H4 (cell line): Measurements from ENCODE around the gene HMCN1. TPM values are rescaled to one million over a fixed set of nuclear protein-coding genes. Genes with fewer than 3 reads are reported as not detected.

Experiments
- DNase-seq: peaks from one replicate; pipeline ENCODE4 v3.0.0-alpha.2; 2015; ENCODE audit warnings: low spot score
- total RNA-seq: library from RNA; depleted of rRNA; stranded (reverse); fragments of >200 nt; shearing (Covaris generic); gene quantifications from 2 replicates; pipeline ENCODE4 v1.2.3, GENCODE V29; 2014

The HMCN1 gene
- total RNA-seq, 1 experiment from 2014 or later: 14.8 TPM

DNA sequence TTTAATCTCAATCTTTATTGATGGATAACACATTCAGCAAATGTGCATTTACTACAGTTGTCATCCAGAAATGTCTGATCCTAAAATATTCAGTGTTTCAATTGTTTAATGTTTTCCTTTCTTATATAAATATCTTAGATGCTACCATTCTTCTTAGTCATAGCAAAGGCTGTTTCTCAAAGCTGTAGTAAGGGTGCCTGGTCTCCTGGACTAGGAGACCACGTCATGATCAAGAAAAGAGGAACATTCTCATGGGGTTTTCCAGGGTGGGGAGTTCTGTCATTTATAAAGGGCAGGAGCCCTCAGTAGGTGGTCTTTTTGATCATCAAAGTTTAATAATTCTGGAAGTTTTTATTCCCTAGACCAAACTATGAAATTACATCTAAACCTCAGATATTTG, 292.8 kb downstream of the HMCN1 start:
- no peak for DNase-seq

DNA sequence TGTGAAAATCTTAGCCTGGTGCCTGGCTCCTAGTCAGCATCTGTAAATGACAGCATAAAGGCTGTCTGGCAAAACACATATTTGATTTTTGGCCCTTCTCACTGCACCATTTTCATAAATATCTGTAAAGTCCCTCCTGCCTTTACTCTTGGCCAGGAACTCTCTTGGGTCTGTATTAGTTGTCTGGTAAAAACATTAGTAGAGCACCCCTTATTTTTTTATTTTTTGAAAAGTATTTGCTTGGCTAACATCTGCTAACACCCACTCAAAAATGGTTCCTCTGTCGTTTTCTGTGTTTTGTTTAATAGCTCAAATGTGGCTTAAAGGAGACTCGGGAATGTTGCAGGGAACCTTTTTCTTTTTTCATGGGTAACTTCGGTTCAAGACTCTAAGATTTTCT, 293.4 kb downstream of the HMCN1 start:
- DNase-seq: no peak

DNA sequence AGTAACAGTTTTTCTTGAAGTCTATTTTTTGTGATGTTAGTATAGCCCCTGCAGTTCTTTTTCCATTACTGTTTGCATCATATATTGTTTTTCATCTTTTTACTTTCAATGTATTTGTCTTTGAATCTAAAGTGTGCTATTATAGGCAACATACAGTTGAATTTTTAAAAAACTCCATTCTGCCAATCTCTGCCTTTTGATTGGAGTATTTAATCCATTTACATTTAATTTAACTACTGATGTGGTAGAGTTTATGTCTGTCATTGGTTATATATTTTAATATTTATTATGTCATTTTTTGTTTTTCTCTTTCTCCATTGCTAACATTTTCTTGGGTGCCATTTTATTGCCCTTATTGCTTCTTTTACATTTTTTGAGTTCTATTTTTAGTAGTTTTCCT, 296.3 kb downstream of the HMCN1 start:
- DNase-seq: no peak

DNA sequence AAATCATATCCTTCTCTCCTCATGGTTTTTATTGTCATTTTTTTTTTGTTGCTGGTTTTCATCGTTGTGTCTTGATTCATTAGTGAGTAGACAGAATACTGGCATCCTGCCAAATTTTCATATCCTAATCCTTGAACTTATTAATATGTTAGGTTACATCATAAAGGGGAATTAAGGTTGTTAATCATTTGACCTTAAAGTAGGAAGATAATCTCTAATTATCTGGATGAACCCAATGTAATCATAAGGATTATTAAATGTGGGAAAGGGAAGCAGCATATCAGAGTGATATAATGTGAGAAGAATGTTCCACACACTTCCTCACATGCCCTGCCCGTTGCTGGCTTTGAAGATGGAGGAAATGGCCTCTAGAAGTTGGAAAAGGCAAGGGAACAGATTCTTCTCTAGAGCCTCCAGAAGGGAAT, 299.7 kb downstream of the HMCN1 start:
- no peak for DNase-seq

DNA sequence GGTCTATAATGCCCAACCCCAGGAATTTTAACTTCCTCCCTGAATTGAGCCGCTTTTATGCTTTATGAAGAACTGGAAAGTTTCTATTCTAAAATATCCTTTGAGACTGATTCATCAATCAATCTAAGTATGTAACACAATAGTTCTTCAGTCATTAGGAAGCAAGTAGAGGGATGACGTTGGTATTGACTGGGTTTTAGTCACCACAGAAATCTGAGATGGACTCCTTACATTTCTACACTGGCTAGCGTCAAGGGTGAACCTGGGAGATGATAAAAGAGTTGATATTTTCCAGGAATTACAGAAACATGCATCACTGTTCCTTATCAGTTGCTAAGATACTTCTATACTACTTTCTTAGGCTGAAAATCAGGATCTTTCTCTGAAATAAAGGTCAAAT, 308.0 kb downstream of the HMCN1 start:
- no peak for DNase-seq

DNA sequence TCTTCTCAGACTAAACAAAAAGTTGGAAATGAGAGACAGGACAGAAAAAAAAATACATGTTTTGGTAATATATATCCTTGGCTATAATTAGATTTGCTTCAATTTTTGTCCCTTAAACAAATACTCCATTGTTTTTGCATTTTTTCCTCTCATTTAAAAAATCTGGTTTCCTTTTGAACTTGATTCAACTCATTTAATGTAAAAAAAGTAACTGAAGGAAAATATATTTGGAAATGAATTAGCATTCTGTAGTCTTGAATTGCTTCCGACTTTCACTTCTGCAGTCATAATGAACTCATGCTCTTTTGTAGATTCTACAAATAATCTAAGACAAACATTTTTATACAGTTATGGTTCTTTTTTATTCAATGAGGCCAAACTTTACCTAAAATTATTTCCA, 309.1 kb downstream of the HMCN1 start:
- DNase-seq: no peak

DNA sequence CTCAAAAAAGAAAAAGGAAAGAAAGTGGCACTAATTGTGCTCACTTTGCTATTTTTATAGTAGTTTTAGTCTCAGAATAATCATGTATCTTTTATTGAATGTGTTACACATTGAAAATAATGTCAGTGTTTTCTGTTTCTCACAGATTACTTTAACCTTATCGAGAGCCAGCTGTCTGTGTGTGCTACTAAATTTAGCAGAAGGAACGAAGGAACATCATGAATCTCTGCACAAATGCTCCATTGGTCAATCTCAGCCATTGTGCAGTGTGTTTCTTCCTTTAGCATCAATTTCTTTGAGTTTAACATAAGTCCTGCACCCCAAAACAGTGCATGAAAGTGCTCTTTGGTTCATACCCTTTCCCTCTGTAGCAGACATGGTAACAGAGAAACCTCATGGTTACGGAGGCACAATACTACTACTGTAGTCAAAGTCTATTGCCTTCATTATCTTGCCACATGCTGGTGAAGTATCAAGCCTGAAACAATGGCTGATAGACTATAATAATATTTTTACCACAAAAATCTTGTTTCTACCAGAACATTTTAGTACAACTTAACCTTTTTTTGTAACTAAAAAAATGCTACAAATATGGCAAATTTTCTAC, 310.0 kb downstream of the HMCN1 start:
- no peak for DNase-seq

DNA sequence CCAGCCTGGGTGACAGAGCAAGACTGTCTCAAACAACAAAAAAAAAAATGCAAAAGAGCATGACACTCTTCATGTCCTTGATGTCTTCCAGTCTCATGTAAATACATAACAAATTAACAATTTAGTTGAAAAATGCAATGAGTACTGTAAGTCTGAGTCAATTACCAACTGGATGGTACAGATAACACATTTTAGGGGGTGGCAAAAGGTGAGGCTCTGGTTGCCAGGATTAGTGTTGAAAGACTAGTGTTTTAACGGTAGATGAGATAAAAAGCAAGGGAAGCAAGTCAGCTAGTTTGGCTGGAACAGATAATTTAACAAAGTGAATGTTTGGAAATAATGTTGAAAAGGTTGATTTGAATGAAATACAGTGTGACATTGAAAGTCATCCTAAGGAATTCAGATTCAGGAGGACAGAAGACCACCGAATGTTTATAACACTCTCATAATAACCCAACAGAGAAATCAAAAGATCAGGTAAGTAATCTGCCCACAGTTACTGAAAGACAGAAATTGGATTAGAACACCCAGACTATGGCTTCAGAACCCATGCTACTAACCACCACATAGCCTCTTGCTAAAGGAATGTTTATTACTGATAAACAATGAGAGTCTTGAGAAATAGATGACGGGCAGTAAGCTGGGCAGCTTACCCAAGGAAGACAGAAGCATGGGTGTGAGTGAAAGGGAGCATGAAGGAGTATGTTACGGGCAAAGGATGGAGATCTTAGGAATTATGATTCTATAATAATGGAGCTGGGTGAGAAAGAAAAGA, 312.4 kb downstream of the HMCN1 start:
- DNase-seq: no peak

DNA sequence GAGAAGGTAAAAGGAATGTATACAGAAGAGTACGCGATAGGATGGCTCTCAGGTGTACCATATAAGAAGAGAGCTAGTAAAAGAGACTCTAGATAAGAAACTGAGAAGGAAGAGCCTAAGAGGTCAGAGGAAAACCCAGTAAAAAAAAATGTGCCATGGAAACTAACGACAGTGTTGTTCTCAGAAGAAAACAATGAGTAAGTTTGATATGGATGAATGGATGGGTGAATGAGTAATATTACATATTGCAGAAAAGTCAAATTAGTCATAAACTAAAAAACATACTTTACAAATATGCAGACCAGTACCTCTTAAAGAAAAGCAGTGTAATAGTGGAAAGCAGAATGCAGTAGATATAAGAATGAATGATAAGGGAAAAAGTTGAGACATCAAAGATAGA, 316.2 kb downstream of the HMCN1 start:
- DNase-seq: no peak

DNA sequence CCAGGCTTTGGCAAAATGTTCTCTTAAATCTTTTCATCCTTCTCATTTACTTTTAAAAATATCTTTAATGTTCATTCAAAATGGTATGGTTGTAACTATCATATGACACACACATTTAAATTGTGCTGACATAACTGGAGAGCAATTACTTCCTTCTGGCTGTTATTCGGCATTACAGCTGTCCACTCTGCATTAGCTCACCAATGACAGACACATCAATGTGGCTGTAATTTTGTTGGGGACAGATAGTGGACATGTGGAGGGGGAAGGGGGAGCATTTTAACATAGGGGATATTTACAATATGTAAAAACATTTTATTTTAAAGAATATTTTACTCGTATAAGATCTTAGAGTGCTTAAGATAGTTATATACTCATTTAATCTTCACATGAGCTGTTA, 319.8 kb downstream of the HMCN1 start:
- no peak for DNase-seq

DNA sequence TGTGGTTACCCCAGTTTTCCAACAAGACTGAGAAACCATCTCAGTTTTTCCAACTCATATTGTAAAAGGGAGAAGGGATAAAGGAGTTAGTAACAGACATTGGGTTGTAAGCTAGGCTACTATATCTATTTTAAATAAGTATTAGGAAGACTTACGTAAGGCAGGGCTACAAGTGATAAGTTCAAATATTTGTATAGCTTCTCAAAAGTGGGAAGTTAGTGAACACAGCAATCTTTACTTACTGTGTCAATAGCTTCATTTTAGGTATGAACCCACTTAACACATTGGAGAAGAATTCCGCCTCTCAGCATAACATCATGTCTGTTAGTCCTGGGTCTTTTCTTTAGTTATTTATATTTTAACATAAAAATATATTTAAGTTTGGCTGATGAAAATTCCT, 320.7 kb downstream of the HMCN1 start:
- DNase-seq: no peak

DNA sequence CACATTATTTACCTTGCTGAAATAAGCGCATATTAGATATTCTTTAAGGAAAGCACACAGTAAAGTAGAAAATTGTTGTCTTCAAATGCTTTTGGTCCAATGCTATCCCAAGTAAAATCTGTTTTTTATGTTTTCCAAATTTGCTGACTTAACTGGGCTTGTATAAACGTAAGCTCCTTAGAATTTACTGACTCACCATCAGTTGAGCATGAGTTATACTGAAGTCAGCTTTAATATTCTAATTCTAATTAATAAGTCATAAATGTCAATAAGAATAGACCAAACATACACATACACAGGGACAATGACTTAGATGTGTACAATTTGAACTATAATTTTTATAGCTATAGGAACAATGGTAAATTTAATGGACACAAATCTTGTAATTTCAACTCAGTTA, 321.7 kb downstream of the HMCN1 start:
- DNase-seq: no peak

DNA sequence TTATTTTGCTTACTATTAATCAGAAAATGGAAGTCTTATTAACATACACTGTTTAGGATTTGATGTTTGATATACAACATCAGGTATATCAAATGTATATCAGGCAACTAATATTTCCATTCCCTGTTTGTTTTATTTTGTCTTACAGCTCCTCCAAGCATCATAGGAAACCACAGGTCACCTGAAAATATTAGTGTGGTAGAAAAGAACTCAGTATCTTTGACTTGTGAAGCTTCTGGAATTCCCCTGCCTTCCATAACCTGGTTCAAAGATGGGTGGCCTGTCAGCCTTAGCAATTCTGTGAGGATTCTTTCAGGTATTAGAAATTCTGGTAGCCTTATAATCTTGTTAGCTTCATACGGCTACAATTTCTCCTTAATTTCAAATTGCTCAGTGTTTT, 322.9 kb downstream of the HMCN1 start:
- no peak for DNase-seq

DNA sequence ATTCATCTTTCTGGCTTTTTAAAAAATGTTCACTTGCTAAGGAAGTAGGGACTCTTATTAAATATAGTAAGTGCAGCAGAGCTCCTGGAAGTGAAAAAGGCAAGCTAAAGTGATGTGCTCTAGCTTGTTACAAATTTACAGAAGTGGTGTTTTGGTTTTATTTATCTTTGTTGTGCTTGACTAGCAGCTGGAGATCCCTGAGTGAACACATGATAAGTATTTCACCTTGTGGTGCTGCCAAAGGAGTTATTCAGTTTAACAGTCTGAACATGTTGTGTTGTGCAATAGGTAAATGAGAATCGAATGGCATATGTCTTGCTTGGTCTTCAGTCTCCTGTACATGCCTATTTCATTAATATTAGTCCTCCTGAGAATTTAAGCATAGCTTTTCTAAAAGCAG, 325.1 kb downstream of the HMCN1 start:
- DNase-seq: no peak

DNA sequence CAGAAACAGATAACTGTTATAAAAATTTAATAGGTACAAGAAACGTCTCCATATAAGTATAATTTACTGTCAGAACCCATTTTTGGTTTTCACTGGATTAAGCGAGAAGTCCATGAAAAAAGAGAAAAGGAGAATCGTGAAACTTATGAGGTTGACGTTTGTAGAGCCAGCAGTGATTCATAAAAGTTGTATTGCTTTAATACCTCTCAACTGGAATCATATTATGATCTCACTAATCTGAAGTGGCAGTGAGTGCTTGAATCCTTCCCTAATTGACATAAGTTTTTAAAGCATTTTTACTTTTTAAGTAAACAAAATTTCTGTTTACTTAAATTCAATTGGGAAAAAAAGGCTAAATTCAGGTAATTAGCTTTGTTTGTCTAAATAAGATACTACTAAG, 325.6 kb downstream of the HMCN1 start:
- DNase-seq: no peak

DNA sequence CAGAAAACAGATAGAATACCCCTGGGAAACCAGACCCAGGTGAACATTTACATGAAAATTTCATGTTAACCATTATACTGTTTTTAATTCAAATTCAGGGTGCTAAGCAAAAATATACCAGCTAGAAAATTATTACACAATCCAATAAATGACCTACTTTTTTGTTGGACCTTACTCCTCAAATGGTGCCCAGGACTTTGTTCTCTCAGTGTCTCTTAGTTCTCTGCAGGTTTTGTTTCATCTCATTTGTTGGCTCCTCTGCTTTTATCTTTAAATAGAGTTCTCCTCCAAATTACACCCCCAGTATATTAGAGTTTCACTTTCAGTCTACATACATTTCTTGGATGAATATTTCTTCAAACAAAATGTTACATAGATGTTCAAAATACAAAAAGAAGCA, 326.0 kb downstream of the HMCN1 start:
- DNase-seq: no peak

DNA sequence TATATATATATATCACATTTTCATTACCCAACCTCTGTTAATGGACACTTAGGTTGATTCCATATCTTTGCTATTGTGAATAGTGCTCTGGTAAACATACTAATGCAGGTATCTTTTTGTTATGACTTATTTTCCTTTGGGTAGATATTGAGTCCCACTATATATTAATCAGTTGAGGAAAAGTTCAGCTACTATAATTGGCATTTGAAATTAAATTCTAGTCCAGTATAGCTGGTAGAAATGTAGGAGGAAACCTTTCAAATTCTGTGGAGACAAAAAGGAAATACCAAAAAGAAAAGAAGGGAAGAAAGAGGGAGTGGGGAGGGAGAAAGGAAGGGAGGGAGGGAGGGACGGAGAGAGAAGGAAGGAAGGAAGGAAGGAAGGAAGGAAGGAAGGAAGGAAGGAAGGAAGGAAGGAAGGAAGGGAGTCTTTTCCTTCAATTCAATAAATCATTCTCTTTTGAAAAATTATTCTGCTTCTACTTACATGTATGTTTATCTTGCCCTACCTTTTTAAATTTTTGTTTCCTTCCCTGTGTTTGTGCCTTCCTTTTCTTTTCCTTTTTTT, 329.0 kb downstream of the HMCN1 start:
- DNase-seq: no peak

DNA sequence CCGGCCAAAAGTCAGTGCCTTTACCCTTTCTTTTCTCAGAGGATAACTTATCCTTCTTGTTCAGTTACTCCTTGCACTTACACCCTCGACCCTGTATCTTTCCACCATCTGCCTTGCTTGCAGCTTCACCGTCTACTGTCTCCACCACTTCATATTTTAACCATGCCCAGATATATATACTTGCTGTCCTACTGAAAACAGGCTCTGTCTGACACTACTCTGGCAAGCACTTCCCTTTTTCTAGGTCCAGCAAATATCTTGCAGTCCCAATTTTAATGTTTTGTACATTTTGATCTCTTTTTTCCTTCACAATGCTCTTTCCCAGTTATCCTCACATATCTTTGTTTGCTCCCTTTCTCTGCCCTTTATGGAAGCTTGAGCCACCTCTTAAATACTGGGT, 332.2 kb downstream of the HMCN1 start:
- no peak for DNase-seq

DNA sequence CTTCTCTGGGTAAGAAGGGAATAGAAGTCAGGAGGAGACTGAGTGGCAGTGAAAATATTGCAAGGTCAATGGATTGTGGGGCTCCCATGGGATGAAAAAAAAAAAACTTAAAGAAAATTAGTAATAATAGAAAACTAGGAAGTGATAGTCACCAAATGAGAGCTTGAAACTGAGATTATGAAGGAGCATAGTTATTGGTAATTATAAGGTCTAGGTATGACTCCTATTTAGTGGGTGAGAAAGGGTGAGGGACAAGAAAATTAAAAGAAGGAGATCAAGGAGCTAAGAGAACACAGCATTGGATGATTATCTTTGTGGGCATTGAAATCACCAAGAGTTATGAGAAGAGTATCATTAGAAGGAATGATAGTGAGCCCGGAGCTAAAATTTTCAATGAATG, 339.5 kb downstream of the HMCN1 start:
- no peak for DNase-seq

DNA sequence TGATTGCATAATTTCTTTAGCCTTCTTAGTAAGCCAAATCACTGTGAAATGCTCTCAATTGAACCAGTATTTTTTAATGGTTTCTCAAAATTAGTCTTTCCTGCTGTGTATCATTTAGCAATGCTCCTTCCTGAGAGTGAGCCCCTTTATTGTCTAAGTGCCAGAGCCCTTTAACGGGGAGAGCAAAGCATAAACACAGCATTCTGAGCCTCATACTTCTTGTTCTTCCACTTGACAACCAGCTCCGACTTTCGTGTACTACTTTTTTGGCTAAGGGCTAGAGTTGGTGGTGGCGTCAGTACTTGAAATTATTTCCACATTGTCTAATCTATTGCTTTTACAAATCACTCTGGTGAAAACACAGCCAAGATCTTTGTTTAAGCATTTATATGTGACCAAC, 341.8 kb downstream of the HMCN1 start:
- no peak for DNase-seq

DNA sequence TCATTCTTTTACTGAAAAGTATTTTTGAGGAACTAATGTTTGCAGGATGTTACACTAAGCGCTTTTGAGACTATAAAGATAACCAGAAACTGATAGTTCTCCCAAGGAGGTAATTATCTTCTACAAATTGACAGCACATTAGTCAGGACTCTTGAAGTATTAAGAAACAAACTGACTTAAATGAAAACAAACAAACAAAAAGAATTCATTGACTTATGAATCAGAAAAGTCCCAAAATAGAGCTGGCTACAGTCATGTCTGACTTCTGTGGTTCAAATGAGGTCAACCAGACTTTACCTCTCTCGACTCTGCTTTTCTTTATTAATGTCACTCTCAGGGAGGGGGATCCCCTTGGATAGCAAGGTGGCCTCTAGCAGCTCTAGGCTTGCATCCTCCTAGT, 344.1 kb downstream of the HMCN1 start:
- DNase-seq: no peak

DNA sequence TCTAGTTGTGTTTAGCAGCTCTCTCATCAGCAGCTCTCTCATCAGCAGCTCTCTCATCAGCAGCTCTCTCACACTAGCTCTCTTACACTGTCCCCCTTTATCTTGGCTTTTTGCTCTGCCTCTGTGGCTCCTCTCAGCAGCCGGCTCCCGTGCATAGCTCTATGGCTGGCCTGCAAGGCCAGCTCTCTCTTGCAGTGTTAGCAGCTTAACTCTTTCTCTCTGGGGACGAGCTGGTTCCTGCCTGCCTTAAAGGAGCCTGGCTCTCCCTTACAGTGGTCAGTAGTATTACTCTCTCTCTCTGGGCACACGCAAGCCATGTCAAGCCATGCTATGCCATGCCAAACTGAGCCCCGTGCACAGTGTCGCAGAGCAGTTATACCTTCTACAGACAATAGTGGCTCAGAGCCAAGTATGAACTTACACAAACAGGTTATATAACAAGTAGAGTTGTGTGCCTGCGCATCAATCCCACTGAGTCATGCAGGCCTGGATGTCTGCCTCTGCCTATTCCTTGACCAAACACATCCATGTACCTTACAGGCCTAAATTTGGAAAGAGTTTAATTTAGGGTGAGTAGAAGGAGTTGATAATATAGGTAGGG, 345.0 kb downstream of the HMCN1 start:
- no peak for DNase-seq
